Neural cell (in vitro differentiated cells): ENCODE data around the gene ATP1A2. TPM values are rescaled to one million over a fixed set of nuclear protein-coding genes. Genes with fewer than 3 reads are reported as not detected.

Experiments used
- H2AFZ ChIP-seq: fragments of 200-600, 300-800 bp; sonication (generic), shearing (Covaris generic); 2 replicates; pipeline ENCODE4 v1.6.0; 2014; ENCODE audit warnings: low read depth, mild to moderate bottlenecking, antibody characterized with exemption, low read length, moderate library complexity
- H3F3A ChIP-seq: fragments of 200-600 bp; shearing (Covaris generic); 2 replicates; pipeline ENCODE4 v1.6.1; 2016; ENCODE audit warnings: mild to moderate bottlenecking, moderate library complexity, mixed read lengths, antibody characterized with exemption, low read length; ENCODE audit not compliant: insufficient read depth, poor library complexity, severe bottlenecking
- H3K27ac ChIP-seq: fragments of 200-600, 300-800 bp; sonication (generic), shearing (Covaris generic); 2 replicates; pipeline ENCODE4 v1.5.1; 2014; ENCODE audit warnings: mild to moderate bottlenecking, low read length, moderate library complexity
- H3K27me3 ChIP-seq: fragments of 300-800, 200-600 bp; sonication (generic), shearing (Covaris generic); 2 replicates; pipeline ENCODE4 v1.6.0; 2014; ENCODE audit warnings: mild to moderate bottlenecking, low read depth, low read length, moderate library complexity; ENCODE audit not compliant: insufficient read depth
- H3K36me3 ChIP-seq: fragments of 300-800, 200-600 bp; sonication (generic), shearing (Covaris generic); 2 replicates; pipeline ENCODE4 v1.5.1; 2014; ENCODE audit warnings: mild to moderate bottlenecking, antibody characterized with exemption, low read length, moderate library complexity; ENCODE audit not compliant: insufficient read depth
- H3K4me2 ChIP-seq: fragments of 300-800, 200-600 bp; sonication (generic), shearing (Covaris generic); 2 replicates; pipeline ENCODE4 v1.6.0; 2014; ENCODE audit warnings: mild to moderate bottlenecking, low read length
- H3K4me3 ChIP-seq: fragments of 300-800, 200-600 bp; sonication (generic), shearing (Covaris generic); 2 replicates; pipeline ENCODE4 v1.5.1; 2014; ENCODE audit warnings: mild to moderate bottlenecking, low read length, moderate library complexity
- H3K79me2 ChIP-seq: fragments of 200-600 bp; shearing (Covaris generic); replicated peaks from 2 replicates; pipeline ENCODE4 v1.6.0; 2014; ENCODE audit warnings: mild to moderate bottlenecking, low read length, moderate library complexity; ENCODE audit not compliant: insufficient read depth
- H3K9ac ChIP-seq: fragments of 300-800, 200-600 bp; sonication (generic), shearing (Covaris generic); 2 replicates; pipeline ENCODE4 v1.6.1; 2016; ENCODE audit warnings: mild to moderate bottlenecking, low read length, mixed read lengths
- H3K9me2 ChIP-seq: fragments of 200-600 bp; shearing (Covaris generic); 2 replicates; pipeline ENCODE4 v1.6.1; 2016; ENCODE audit warnings: mild to moderate bottlenecking, low read length, mixed read lengths; ENCODE audit not compliant: insufficient read depth
- H3K9me3 ChIP-seq: fragments of 200-600, 300-800 bp; sonication (generic), shearing (Covaris generic); 2 replicates; pipeline ENCODE4 v1.6.1; 2016; ENCODE audit warnings: mild to moderate bottlenecking, mixed run types, low read length, moderate library complexity, mixed read lengths
- H4K20me1 ChIP-seq: fragments of 200-600 bp; shearing (Covaris generic); 2 replicates; pipeline ENCODE4 v1.6.1; 2016; ENCODE audit warnings: mild to moderate bottlenecking, mixed run types; ENCODE audit not compliant: insufficient read depth
- CTCF ChIP-seq: fragments of 450-650 bp; IDR thresholded peaks from 2 replicates; pipeline ENCODE4 v1.5.1; 2014; ENCODE audit warnings: antibody characterized with exemption, mild to moderate bottlenecking, moderate library complexity; ENCODE audit not compliant: poor library complexity, severe bottlenecking
- EP300 ChIP-seq: fragments of 450-650 bp; conservative IDR thresholded peaks from 2 replicates; pipeline ENCODE4 v1.6.1; 2014; ENCODE audit warnings: antibody characterized with exemption, mild to moderate bottlenecking, moderate library complexity; ENCODE audit not compliant: poor library complexity, severe bottlenecking
- EZH2 ChIP-seq: fragments of 200-600, 300-800 bp; shearing (Covaris generic), sonication (generic); IDR thresholded peaks from 2 replicates; pipeline ENCODE4 v1.6.1; 2014; ENCODE audit warnings: antibody characterized with exemption, low read length, borderline replicate concordance, mild to moderate bottlenecking; ENCODE audit not compliant: insufficient read depth, poor library complexity, severe bottlenecking
- MXI1 ChIP-seq: fragments of 450-650 bp; conservative IDR thresholded peaks from 2 replicates; pipeline ENCODE4 v1.6.1; 2014; ENCODE audit warnings: antibody characterized with exemption, mild to moderate bottlenecking; ENCODE audit not compliant: poor library complexity, severe bottlenecking
- POLR2AphosphoS5 ChIP-seq: IDR thresholded peaks from 2 replicates; pipeline ENCODE4 v1.6.1; 2012
- RAD21 ChIP-seq: fragments of 450-650 bp; conservative IDR thresholded peaks from 2 replicates; pipeline ENCODE4 v1.6.1; 2014; ENCODE audit warnings: antibody characterized with exemption, mild to moderate bottlenecking, moderate library complexity
- REST ChIP-seq: IDR thresholded peaks from 2 replicates; pipeline ENCODE4 v1.6.1; 2012; ENCODE audit warnings: borderline replicate concordance
- SMC3 ChIP-seq: fragments of 450-650 bp; conservative IDR thresholded peaks from 2 replicates; pipeline ENCODE4 v1.6.1; 2014; ENCODE audit warnings: antibody characterized with exemption, mild to moderate bottlenecking, moderate library complexity; ENCODE audit not compliant: poor library complexity
- TAF1 ChIP-seq: IDR thresholded peaks from 2 replicates; pipeline ENCODE4 v1.6.1; 2012; ENCODE audit warnings: low read depth
- polyA plus RNA-seq: library from polyadenylated mRNA; depleted of rRNA; stranded (reverse); fragments of >200 nt; gene quantifications from 2 replicates; pipeline ENCODE4 v1.2.3, GENCODE V29; 2014

Gene ATP1A2
- polyA plus RNA-seq, 1 donor from 2014 or later = 0.12 TPM

GRCh38 chr1:160129558-160129957 lies 14.0 kb downstream of the ATP1A2 start:
- H3K4me3 ChIP-seq = no peak overlapping the region
- H3K9ac ChIP-seq = no peak overlapping the region
- H3F3A ChIP-seq = no peaks in the 10 kb centered on the region
- H3K9me2 ChIP-seq = no peaks in the 10 kb centered on the region
- H3K79me2 ChIP-seq = no peaks in the 10 kb centered on the region
- TF ChIP-seq EZH2 (no peak), POLR2AphosphoS5 (no peak), SMC3 (no peak), RAD21 (no peak), CTCF (no peak), EP300 (no peak), TAF1 (no peak), MXI1 (no peak), REST (no peak)
- no peak overlapping the region for H3K27ac ChIP-seq
- H4K20me1 ChIP-seq = no peaks in the 10 kb centered on the region
- no peak overlapping the region for H3K4me2 ChIP-seq
- H3K9me3 ChIP-seq = no peaks in the 10 kb centered on the region
- no peaks in the 10 kb centered on the region for H3K27me3 ChIP-seq
- no peak overlapping the region for H2AFZ ChIP-seq
- H3K36me3 ChIP-seq = no peaks in the 10 kb centered on the region

- no peaks in the 10 kb centered on the region for H4K20me1 ChIP-seq
- H3K27me3 ChIP-seq = no peaks in the 10 kb centered on the region
- H3F3A ChIP-seq = no peaks in the 10 kb centered on the region
- no peak overlapping the region for H2AFZ ChIP-seq
- no peaks in the 10 kb centered on the region for H3K79me2 ChIP-seq
- no peaks in the 10 kb centered on the region for H3K36me3 ChIP-seq
- no peaks in the 10 kb centered on the region for H3K9me2 ChIP-seq
- no peak overlapping the region for H3K27ac ChIP-seq
- no peak overlapping the region for H3K4me3 ChIP-seq
- TF ChIP-seq EP300 (no peak), SMC3 (no peak), TAF1 (no peak), CTCF (no peak), POLR2AphosphoS5 (no peak), MXI1 (no peak), RAD21 (no peak), EZH2 (no peak), REST (no peak)
- no peak overlapping the region for H3K9ac ChIP-seq
- H3K4me2 ChIP-seq = no peak overlapping the region
- no peaks in the 10 kb centered on the region for H3K9me3 ChIP-seq
Observed at GRCh38 chr1:160129966-160130365, 14.4 kb downstream of the ATP1A2 start.
